Activated naive CD4-positive, alpha-beta T cell treated with Interleukin-2 at 50 U/mL for 16 hours (primary cell): Measurements from ENCODE around the gene SPINK7.

Experiments used
- DNase-seq: peaks from one replicate; pipeline ENCODE4 v3.0.0-alpha.2; 2020

Gene SPINK7

DNA sequence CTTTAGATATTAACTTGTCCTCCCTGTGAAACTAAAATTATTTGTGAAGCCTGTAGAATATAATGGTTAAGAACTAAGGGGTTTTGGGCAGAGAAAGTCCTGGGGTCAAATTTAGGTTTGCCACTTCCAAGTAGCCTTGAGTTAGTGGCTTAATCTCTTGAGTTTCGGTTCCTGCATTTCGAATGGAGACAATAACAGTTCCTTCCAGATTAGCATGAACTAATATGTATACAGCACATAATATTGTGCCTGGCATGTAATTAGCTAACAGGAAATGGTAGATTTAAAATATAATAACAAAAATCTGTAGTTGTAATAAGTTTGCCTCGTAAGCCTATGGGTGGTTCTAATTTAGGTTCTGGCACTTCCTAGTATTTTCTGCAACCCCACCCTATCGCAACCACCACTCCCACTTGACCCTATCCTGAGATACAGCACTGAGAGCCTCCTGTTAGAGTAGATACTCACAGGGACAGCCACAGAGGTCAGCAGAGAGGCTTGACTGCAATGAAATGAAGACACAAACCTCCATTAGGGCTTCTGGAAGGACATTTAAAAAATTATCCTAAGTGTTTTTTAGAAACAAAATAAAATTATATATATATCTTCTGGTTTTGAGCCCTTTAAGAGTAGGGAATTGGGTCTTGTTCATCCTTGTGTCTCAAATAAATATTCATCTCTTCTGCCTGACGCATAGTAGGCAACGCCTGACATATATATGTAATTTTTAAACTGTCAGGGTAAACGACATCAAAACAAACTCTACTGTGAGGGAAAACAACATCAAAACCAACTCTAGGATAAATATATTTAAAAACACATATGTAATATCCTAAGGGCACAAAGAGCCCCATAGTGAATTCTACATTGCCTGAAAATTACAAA lies 31.6 kb downstream of the SPINK7 start:
- DNase-seq = no peak

- no peak for DNase-seq
These were observed 35.5 kb downstream of the SPINK7 start for GRCh38 chr5:148347706-148348105.

GRCh38 chr5:148352696-148353095 lies 40.5 kb downstream of the SPINK7 start:
- no peak for DNase-seq

DNA sequence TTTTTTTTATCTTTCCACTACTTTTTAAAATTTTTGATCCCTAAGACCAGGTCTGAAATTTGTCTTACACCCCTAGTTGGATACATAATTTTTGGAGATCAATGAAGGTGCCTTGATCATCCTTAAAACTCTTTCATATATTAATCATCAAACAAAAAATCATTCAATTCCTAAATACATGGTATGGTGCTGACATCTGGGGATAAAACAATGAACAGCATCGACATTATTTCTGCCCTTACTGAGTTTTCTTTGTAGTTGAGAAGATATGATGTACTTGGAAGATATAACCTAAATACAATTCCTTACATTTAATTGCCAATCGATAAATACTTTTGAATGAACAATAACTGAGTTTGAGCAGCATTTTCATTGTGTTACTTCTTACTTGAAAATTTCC lies 41.4 kb downstream of the SPINK7 start:
- no peak for DNase-seq

DNA sequence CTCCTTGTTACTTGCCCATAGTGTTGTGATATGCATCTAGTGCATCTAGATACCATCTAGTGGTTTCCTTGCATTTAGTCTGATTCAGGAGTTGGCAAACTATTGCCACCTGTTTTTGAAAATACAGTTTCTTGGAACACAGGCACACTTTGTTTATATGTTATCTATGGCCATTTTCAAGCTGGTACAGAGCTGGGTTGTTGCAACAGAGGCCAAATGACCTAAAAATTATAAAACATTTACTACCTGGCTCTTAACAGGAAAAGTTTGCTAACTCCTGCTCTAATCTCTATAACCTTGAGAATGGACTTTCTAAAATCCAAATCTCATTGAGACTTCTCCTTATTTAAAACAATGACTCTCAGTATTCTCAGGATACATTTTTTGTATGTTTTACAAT lies 52.1 kb downstream of the SPINK7 start:
- DNase-seq = no peak
